Right atrium auricular region (tissue), 2 donors: ENCODE data around the gene ACTR10. TPM values are rescaled to one million over a fixed set of nuclear protein-coding genes. Genes with fewer than 3 reads are reported as not detected.
"Not testable (repeated sequence)": the region's sequence is repeated elsewhere in the genome, so short reads cannot be mapped to it uniquely, and the experiment has no call there.

Experiments
- DNase-seq: peaks from one replicate; pipeline ENCODE4 v3.0.0-alpha.2; 2019; ENCODE audit warnings: low spot score
- H3K27ac ChIP-seq, 2 donors: fragments of 200-600 bp; sonication (generic); 1 replicate in 1 of 2; 2 replicates in 1 of 2; pipeline ENCODE4 v1.5.1; 2016 to 2019
- H3K27me3 ChIP-seq, 2 donors: fragments of 200-600 bp; sonication (generic); one replicate each; pipeline versions ENCODE4 v1.5.1 to v1.6.0; 2017 to 2019
- H3K36me3 ChIP-seq: fragments of 200-600 bp; sonication (generic); one replicate; pipeline ENCODE4 v1.5.1; 2016
- H3K4me1 ChIP-seq, 2 donors: fragments of 200-600 bp; sonication (generic); one replicate each; pipeline versions ENCODE4 v1.5.1 to v1.6.0; 2017 to 2019
- H3K4me3 ChIP-seq, 2 donors: fragments of 200-600 bp; sonication (generic); 1 replicate in 1 of 2; 2 replicates in 1 of 2; pipeline ENCODE4 v1.5.1; 2017 to 2019; ENCODE audit warnings: mild to moderate bottlenecking in 1 of 2, moderate library complexity in 1 of 2
- H3K9me3 ChIP-seq, 2 donors: fragments of 200-600 bp; sonication (generic); one replicate each; pipeline ENCODE4 v1.5.1; 2019
- total RNA-seq, 2 donors: library from RNA; depleted of rRNA; stranded (reverse); fragments of >200 nt; gene quantifications; one replicate each; pipeline ENCODE4 v1.1.0, GENCODE V29; 2016
- TF ChIP-seq, protein P1 (sequence below), 2 donors: fragments of 200-600 bp; sonication (generic); IDR thresholded peaks; one replicate each; pipeline ENCODE4 v1.5.1; 2019; ENCODE audit warnings: antibody characterized with exemption in 2 of 2

Gene ACTR10
- total RNA-seq, 2 donors from 2014 or later, result 55.3 to 109 TPM

DNA sequence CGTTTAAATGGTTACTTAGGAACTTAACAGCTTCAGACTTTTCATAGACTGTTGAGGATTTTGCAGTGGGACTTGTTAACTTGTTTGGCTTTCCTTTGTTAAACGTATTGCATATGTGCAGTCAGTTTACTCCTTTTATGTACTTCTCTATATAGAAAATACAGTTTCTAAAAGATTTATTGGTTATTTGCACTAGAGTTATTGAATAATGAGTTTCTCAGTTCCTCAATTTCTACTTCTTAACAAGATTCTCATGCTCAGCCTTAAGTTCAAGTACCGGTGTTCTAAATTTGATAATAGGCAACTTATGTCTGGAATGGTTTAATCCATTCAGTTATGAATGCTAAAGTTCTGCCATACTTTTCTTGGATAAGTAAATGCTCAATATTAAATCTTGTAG, 45.6 kb downstream of the ACTR10 start:
- no peak for DNase-seq
- Histone ChIP-seq H3K27me3 (no peaks in the 10 kb centered on the region), H3K36me3 (peaks cover 17% of the 10 kb centered on the region), H3K9me3 (no peaks in the 10 kb centered on the region), H3K4me3 (peak overlapping the region; percentile 76 to 78), H3K27ac (peak overlapping the region; percentile 95), H3K4me1 (peaks cover 0 to 34% of the 10 kb centered on the region in 2 donors)
- TF ChIP-seq, protein P1, sequence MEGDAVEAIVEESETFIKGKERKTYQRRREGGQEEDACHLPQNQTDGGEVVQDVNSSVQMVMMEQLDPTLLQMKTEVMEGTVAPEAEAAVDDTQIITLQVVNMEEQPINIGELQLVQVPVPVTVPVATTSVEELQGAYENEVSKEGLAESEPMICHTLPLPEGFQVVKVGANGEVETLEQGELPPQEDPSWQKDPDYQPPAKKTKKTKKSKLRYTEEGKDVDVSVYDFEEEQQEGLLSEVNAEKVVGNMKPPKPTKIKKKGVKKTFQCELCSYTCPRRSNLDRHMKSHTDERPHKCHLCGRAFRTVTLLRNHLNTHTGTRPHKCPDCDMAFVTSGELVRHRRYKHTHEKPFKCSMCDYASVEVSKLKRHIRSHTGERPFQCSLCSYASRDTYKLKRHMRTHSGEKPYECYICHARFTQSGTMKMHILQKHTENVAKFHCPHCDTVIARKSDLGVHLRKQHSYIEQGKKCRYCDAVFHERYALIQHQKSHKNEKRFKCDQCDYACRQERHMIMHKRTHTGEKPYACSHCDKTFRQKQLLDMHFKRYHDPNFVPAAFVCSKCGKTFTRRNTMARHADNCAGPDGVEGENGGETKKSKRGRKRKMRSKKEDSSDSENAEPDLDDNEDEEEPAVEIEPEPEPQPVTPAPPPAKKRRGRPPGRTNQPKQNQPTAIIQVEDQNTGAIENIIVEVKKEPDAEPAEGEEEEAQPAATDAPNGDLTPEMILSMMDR (IDR thresholded peaks at IDR 0.05), result no peak

DNA sequence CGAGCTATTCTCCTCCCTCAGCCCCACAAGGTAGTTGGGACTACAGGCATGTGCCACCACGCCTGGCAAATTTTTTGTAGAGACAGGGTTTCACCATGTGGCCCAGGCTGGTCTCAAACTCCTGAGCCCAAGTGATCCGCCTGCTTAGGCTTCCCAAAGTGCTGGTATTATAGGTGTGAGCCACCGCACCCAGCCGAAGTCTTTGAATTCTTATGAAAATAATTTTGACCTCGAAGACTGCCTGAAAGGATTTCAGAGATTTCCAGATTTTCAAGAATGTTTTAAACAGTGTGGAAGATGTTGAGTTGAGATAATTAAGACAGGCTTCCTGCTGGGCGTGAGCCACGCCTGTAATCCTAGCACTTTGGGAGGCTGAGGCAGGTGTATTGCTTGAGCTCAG, 49.7 kb downstream of the ACTR10 start:
- Histone ChIP-seq H3K4me3 (no peak overlapping the region), H3K9me3 (no peaks in the 10 kb centered on the region), H3K27me3 (no peaks in the 10 kb centered on the region), H3K4me1 (peaks cover 0 to 27% of the 10 kb centered on the region in 2 donors), H3K36me3 (peaks cover 52% of the 10 kb centered on the region), H3K27ac (no peak overlapping the region)
- TF ChIP-seq, protein P1 (IDR thresholded peaks at IDR 0.05), result no peak
- DNase-seq, result no peak

DNA sequence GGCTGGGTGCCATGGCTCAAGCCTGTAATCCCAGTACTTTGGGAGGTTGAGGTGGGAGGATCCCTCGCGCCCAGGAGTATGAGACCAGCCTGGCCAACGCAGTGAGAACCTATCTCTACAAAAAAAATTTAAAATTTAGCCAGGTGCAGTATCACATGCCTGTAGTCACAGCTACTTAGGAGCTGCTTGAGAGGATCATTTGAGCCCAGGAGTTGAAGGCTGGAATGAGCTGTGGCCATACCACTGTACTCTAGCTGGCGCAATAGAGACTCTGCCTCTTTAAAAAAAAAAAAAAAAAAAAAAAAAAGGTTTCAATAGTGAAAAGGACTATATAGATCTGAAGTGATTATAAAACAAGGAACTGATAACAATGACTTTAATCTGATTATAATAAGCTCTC, 58.2 kb downstream of the ACTR10 start:
- peaks cover 0 to 10% of the 10 kb centered on the region in 2 donors for H3K4me1 ChIP-seq
- no peaks in the 10 kb centered on the region for H3K9me3 ChIP-seq
- H3K36me3 ChIP-seq, result peaks cover 84% of the 10 kb centered on the region
- no peaks in the 10 kb centered on the region for H3K27me3 ChIP-seq
- no peak overlapping the region for H3K27ac ChIP-seq
- DNase-seq, result no peak
- H3K4me3 ChIP-seq, result no peak overlapping the region
- TF ChIP-seq, protein P1 (IDR thresholded peaks at IDR 0.05), result no peak

DNA sequence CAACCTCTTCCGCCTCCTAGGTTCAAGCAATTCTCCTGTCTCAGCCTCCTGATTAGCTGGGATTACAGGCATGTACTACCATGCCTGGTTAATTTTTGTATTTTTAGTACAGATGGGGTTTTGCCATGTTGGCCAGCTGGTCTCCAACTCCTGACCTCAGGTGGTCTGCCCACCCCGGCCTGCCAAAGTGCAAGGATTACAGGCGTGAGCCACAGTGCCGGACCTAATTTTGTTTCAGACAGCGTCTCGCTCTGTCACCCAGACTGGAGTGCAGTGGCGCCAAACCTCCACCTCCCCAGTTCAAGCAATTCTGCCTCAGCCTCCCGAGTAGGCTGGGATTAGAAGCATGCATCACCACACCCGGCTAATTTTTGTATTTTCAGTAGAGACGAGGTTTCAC, 62.1 kb downstream of the ACTR10 start:
- not testable (repeated sequence) for H3K4me1 ChIP-seq, DNase-seq, H3K4me3 ChIP-seq, H3K27ac ChIP-seq, H3K27me3 ChIP-seq, H3K9me3 ChIP-seq
- H3K36me3 ChIP-seq, result peaks cover 87% of the 10 kb centered on the region

DNA sequence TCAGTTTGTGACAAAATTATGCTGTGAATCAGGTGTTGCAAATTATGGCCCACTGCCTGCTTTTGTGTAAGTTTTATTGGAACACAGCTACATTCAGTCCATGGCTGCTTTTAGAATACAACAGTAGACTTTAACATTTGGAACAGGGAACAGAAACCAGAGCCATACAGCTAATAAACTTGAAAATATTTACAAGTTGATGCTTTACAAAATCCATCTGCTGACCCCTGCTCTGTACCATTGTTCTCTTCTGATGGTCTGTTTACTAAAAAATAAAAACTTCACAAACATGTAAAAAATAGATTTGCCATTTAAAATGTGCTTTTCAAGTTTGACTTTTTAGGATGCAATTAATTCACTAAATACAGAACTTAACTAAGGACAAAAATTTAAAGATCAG, 65.5 kb downstream of the ACTR10 start:
- Histone ChIP-seq H3K36me3 (peaks cover 92% of the 10 kb centered on the region), H3K27me3 (no peaks in the 10 kb centered on the region), H3K4me3 (no peak overlapping the region), H3K4me1 (peaks cover 0 to 3% of the 10 kb centered on the region in 2 donors), H3K27ac (no peak overlapping the region), H3K9me3 (no peaks in the 10 kb centered on the region)
- TF ChIP-seq, protein P1 (IDR thresholded peaks at IDR 0.05), result no peak
- DNase-seq, result no peak

DNA sequence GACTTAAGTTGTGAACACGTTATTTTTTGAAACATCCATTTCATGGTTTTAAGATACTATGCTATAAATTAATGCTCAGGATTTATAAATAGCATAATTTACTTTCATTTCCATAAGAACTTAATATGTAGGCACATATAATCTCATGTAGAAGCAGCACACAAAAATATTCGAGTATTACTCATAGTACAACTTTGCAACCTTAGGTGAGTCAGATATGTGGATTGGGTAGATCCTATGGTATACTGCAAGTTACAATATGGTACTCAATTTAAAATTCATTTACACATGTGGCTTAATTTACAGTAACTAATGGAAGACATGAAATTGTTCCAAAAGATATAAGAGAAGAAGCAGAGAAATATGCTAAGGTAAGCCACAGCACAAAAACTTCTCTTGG, 70.7 kb downstream of the ACTR10 start:
- Histone ChIP-seq H3K9me3 (no peaks in the 10 kb centered on the region), H3K27me3 (no peaks in the 10 kb centered on the region), H3K4me3 (no peak overlapping the region), H3K36me3 (peaks cover 79% of the 10 kb centered on the region), H3K4me1 (peaks cover 0 to 36% of the 10 kb centered on the region in 2 donors), H3K27ac (peak overlapping the region in 1 of 2 donors; percentile 77)
- TF ChIP-seq, protein P1 (IDR thresholded peaks at IDR 0.05), result no peak
- DNase-seq, result no peak
